K562 (cell line): Measurements from ENCODE around the gene PNMA3. TPM values are rescaled to one million over a fixed set of nuclear protein-coding genes. Genes with fewer than 3 reads are reported as not detected.

Experiments
- ATAC-seq: fragments of 200-7000 bp; cut with Tn5 transposase; 3 replicates; pipeline ENCODE4 v1.9.1; 2020; ENCODE audit warnings: moderate library complexity
- BruUV-seq: library from RNA; stranded (reverse); fragments of 400-500 nt; replicated peaks from 2 replicates; lab custom pipeline; 2021; lab: Mats Ljungman, UMichigan
- CTCF ChIA-PET: fragments of 300-600 bp; formaldehyde crosslinking; extraction: SDS; loops from one replicate; lab custom pipeline; 2021; ENCODE audit warnings: low intra/inter-chr PET ratio; lab: Yijun Ruan, JAX
- POLR2A ChIA-PET: fragments of 300-600, 350-650 bp; sonication (Branson Sonifier 250); formaldehyde crosslinking; extraction: SDS; loops from one replicate; lab custom pipeline; 2021; ENCODE audit warnings: antibody characterized with exemption, inconsistent platforms; lab: Yijun Ruan, JAX
- DNase-seq, 4 experiments: peaks; one replicate each; pipeline versions ENCODE4 v3.0.0 to v3.0.0-alpha.2; 2011 to 2018; ENCODE audit warnings: low spot score in 3 of 4, mixed read lengths in 3 of 4; ENCODE audit errors: extremely low read depth in 1 of 4
- FAIRE-seq: peaks from 2 replicates; lab custom pipeline; 2011; peaks lifted over from hg19 to GRCh38; lab: Jason Lieb, UNC
- H2AFZ ChIP-seq: 2 replicates; pipeline ENCODE4 v1.6.0; 2011; ENCODE audit warnings: low read depth, low read length, control low read depth, inconsistent platforms
- H3K27ac ChIP-seq: fragments of 200-600 bp; 3 replicates; pipeline ENCODE4 v1.8.0; 2011; ENCODE audit warnings: low read depth, mild to moderate bottlenecking, control low read depth, inconsistent platforms, low read length, moderate library complexity, mixed read lengths; ENCODE audit errors: extremely low read depth
- H3K27me3 ChIP-seq, 2 experiments: fragments of 300-600 bp in 1 of 2; 2 replicates in 1 of 2; 3 replicates in 1 of 2; pipeline versions ENCODE4 v1.6.0 to v1.8.0; 2011; ENCODE audit warnings: inconsistent platforms in 2 of 2, low read length in 2 of 2, mild to moderate bottlenecking in 1 of 2, mixed read lengths in 1 of 2, moderate library complexity in 1 of 2; ENCODE audit not compliant: control insufficient read depth in 2 of 2, insufficient read depth in 2 of 2
- H3K36me3 ChIP-seq: fragments of 300-600 bp; 3 replicates; pipeline ENCODE4 v1.8.0; 2011; ENCODE audit warnings: mild to moderate bottlenecking, low read length, inconsistent platforms; ENCODE audit not compliant: control insufficient read depth, insufficient read depth
- H3K4me1 ChIP-seq, 2 experiments: fragments of 200-600 bp in 1 of 2; replicated peaks in 1 of 2; 2 replicates in 1 of 2; 3 replicates in 1 of 2; pipeline versions ENCODE4 v1.5.1 to v1.8.0; 2011; ENCODE audit warnings: inconsistent platforms in 2 of 2, low read length in 2 of 2, mild to moderate bottlenecking in 1 of 2, mixed read lengths in 1 of 2, moderate library complexity in 1 of 2; ENCODE audit not compliant: control insufficient read depth in 2 of 2, insufficient read depth in 2 of 2
- H3K4me2 ChIP-seq: 2 replicates; pipeline ENCODE4 v1.6.1; 2011; ENCODE audit warnings: low read length, control low read depth, inconsistent platforms, mixed read lengths; ENCODE audit not compliant: insufficient read depth
- H3K4me3 ChIP-seq: fragments of 200-600 bp; sonication (generic), shearing (Covaris generic); 2 replicates; pipeline ENCODE4 v1.5.1; 2016; ENCODE audit warnings: control low read depth, inconsistent platforms
- H3K79me2 ChIP-seq: fragments of 200-600 bp; 3 replicates; pipeline ENCODE4 v1.8.0; 2011; ENCODE audit warnings: low read length, inconsistent platforms; ENCODE audit not compliant: control insufficient read depth, insufficient read depth
- H3K9ac ChIP-seq, 2 experiments: 2 replicates each; pipeline versions ENCODE4 v1.6.0 to v1.6.1; 2011; ENCODE audit warnings: low read depth in 2 of 2, low read length in 2 of 2, control low read depth in 1 of 2, inconsistent platforms in 1 of 2, mild to moderate bottlenecking in 1 of 2, mixed read lengths in 1 of 2; ENCODE audit not compliant: insufficient read depth in 1 of 2
- H3K9me1 ChIP-seq: one replicate; pipeline ENCODE4 v1.6.0; 2011; ENCODE audit warnings: inconsistent platforms, mild to moderate bottlenecking, low read length, moderate library complexity; ENCODE audit not compliant: control insufficient read depth, insufficient read depth
- H3K9me3 ChIP-seq: replicated peaks from 2 replicates; pipeline ENCODE4 v1.5.1; 2011; ENCODE audit warnings: low read depth, low read length, inconsistent platforms; ENCODE audit not compliant: control insufficient read depth, insufficient read depth
- H4K20me1 ChIP-seq: replicated peaks from 2 replicates; pipeline ENCODE4 v1.6.1; 2011; ENCODE audit warnings: low read length, inconsistent platforms, mixed read lengths; ENCODE audit not compliant: control insufficient read depth, insufficient read depth
- CREB3 ChIP-seq: fragments of 450-650 bp; conservative IDR thresholded peaks from 2 replicates; pipeline ENCODE4 v1.6.1; 2016; ENCODE audit warnings: missing genetic modification characterization, low read depth, mild to moderate bottlenecking, missing compliant biosample characterization, moderate library complexity
- GTF3C2 ChIP-seq: IDR thresholded peaks from 3 replicates; pipeline ENCODE4 v1.6.1; 2011; ENCODE audit warnings: borderline replicate concordance, mild to moderate bottlenecking, moderate library complexity; ENCODE audit not compliant: insufficient read length; ENCODE audit errors: extremely low read depth
- KLF13 ChIP-seq: fragments of 450-650 bp; IDR thresholded peaks from 2 replicates; pipeline ENCODE4 v1.6.1; 2016; ENCODE audit warnings: missing genetic modification characterization, low read depth, mild to moderate bottlenecking, missing compliant biosample characterization, moderate library complexity, borderline replicate concordance
- MBD1 ChIP-seq: fragments of 250-450 bp; sonication (Bioruptor Pico); IDR thresholded peaks from 2 replicates; pipeline ENCODE4 v1.8.0; 2022; ENCODE audit warnings: inconsistent platforms
- PYGO2 ChIP-seq: fragments of 450-650 bp; IDR thresholded peaks from 2 replicates; pipeline ENCODE4 v1.6.1; 2016; ENCODE audit warnings: mild to moderate bottlenecking, missing genetic modification characterization, moderate library complexity, missing compliant biosample characterization
- RAD21 ChIP-seq, 2 experiments: fragments of 250-450 bp in 1 of 2; fragments of 450-650 bp in 1 of 2; sonication (Bioruptor Pico) in 1 of 2; formaldehyde crosslinking in 1 of 2; IDR thresholded peaks in 1 of 2; conservative IDR thresholded peaks in 1 of 2; 2 replicates each; pipeline versions ENCODE4 v1.4.0 to v1.8.0; 2020 to 2022; ENCODE audit warnings: mild to moderate bottlenecking in 2 of 2, moderate library complexity in 1 of 2
- STAT5B ChIP-seq: fragments of 250-450 bp; sonication (Bioruptor Pico); IDR thresholded peaks from 2 replicates; pipeline ENCODE4 v1.8.0; 2021; ENCODE audit warnings: mild to moderate bottlenecking, inconsistent platforms
- TCF7L2 ChIP-seq: fragments of 150-350 bp; IDR thresholded peaks from 2 replicates; pipeline ENCODE4 v1.6.1; 2016; ENCODE audit warnings: low read depth, mild to moderate bottlenecking, low read length, moderate library complexity
- U2AF2 ChIP-seq: fragments of 200-400 bp; formaldehyde crosslinking; optimal IDR thresholded peaks from 2 replicates; pipeline ENCODE3; 2017; ENCODE audit warnings: low read depth, mild to moderate bottlenecking, low read length
- WGBS: fragments of 100-300 bp; shearing (Covaris generic); methylation state at CpG from one replicate; pipeline ENCODE4 v1.1.6; 2016; ENCODE audit warnings: low coverage, mixed read lengths; ENCODE audit not compliant: insufficient coverage; ENCODE audit errors: missing lambda C conversion rate; 5-methylcytosine and 5-hydroxymethylcytosine counted together
- in situ Hi-C: fragments of 300-500 bp; cut with MboI; formaldehyde crosslinking; loops from 4 replicates; pipeline ENCODE4 v1.15.0; 2018; ENCODE audit warnings: inconsistent platforms, mixed read lengths
- intact Hi-C: fragments of 100-400 bp; cut with micrococcal nuclease; formaldehyde crosslinking; loops from 2 replicates; pipeline ENCODE4 v1.14.2; 2022
- polyA plus RNA-seq, 8 experiments: library from polyadenylated mRNA; depleted of rRNA in 4 of 8; stranded (reverse) in 5 of 8; unstranded in 3 of 8; fragments of >200 nt; fragmentation: Nextera tagmentation in 2 of 8; fragmentation: Illumina TruSeq in 1 of 8; extraction: Ambion mirVana in 2 of 8; extraction: Trizol in 1 of 8; gene quantifications; 2 replicates each; pipeline versions ENCODE4 v1.2.1 to v1.2.3, GENCODE V29; 2011 to 2014; ENCODE audit warnings: inconsistent platforms in 1 of 8, missing spikeins in 1 of 8
- total RNA-seq, 7 experiments: library from RNA; depleted of rRNA in 6 of 7; stranded (reverse); fragments of >200 nt in 6 of 7; fragmentation: Illumina TruSeq in 2 of 7; extraction: Trizol in 2 of 7; gene quantifications; 2 replicates each; pipeline versions ENCODE4 v1.2.1 to v1.2.3, GENCODE V29; 2011 to 2021; ENCODE audit warnings: low replicate concordance in 1 of 7
- TF ChIP-seq, protein P1 (sequence below): sonication (generic); formaldehyde crosslinking; IDR thresholded peaks from 2 replicates; pipeline ENCODE4 v1.8.1; 2022; ENCODE audit warnings: missing genetic modification reagents
- TF ChIP-seq, protein P2 (sequence below): sonication (generic); formaldehyde crosslinking; IDR thresholded peaks from 2 replicates; pipeline ENCODE4 v1.8.1; 2023; ENCODE audit warnings: mild to moderate bottlenecking, missing genetic modification reagents, moderate library complexity

PNMA3 gene
- total and polyA plus RNA-seq, 9 of the 15 experiments (the other 6 are each of a cell fraction or from before 2014, with no cell fraction given), result 0.01 to 1.5 (median 0.95) TPM; not detected in 1

GRCh38 chrX:153060095-153060445, 3.8 kb downstream of the PNMA3 start:
- H3K9me1 ChIP-seq, result no peaks in the 10 kb centered on the region
- H3K9ac ChIP-seq, result no peak overlapping the region
- H3K27me3 ChIP-seq, result no peaks in the 10 kb centered on the region
- intact Hi-C loops (loop anchor here (5.0 kb wide), 1 partner anchor 257 kb away; no protein-coding TSS in a partner anchor), in situ Hi-C loops (no loop called here)
- H3K9me3 ChIP-seq, result no peaks in the 10 kb centered on the region
- no peak overlapping the region for H3K4me3 ChIP-seq
- H2AFZ ChIP-seq, result no peak overlapping the region
- 49% methylated on average over 6 of the region's 8 CpGs for WGBS
- H3K4me2 ChIP-seq, result no peak overlapping the region
- FAIRE-seq, result no peak
- POLR2A ChIA-PET, result interaction anchor here (0.6 kb wide), 1 partner anchor 369 kb away, joined by 3 read pairs; no protein-coding TSS in a partner anchor
- H4K20me1 ChIP-seq, result no peaks in the 10 kb centered on the region
- H3K27ac ChIP-seq, result no peak overlapping the region
- H3K4me1 ChIP-seq, result peaks cover 11 to 13% of the 10 kb centered on the region in 2 experiments; a peak in 4 of 5 replicates
- no peak for DNase-seq
- CTCF ChIA-PET, result no interaction called here
- BruUV-seq, result no TSS peak
- no peaks in the 10 kb centered on the region for H3K36me3 ChIP-seq
- no peaks in the 10 kb centered on the region for H3K79me2 ChIP-seq
- no peak for ATAC-seq
- TF ChIP-seq GTF3C2 (no peak), MBD1 (CRISPR knock-in tag) (no peak), CREB3 (tag) (no peak), U2AF2 (no peak), RAD21 (CRISPR knock-in tag; conservative IDR thresholded peaks at IDR 0.05 in 1 of 2, IDR thresholded peaks at IDR 0.05 in 1 of 2) (no peak), PYGO2 (no peak), STAT5B (CRISPR knock-in tag) (no peak), TCF7L2 (no peak), KLF13 (no peak)
- TF ChIP-seq, protein P1, sequence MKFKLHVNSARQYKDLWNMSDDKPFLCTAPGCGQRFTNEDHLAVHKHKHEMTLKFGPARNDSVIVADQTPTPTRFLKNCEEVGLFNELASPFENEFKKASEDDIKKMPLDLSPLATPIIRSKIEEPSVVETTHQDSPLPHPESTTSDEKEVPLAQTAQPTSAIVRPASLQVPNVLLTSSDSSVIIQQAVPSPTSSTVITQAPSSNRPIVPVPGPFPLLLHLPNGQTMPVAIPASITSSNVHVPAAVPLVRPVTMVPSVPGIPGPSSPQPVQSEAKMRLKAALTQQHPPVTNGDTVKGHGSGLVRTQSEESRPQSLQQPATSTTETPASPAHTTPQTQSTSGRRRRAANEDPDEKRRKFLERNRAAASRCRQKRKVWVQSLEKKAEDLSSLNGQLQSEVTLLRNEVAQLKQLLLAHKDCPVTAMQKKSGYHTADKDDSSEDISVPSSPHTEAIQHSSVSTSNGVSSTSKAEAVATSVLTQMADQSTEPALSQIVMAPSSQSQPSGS (CRISPR knock-in tag), result no peak
- TF ChIP-seq, protein P2, sequence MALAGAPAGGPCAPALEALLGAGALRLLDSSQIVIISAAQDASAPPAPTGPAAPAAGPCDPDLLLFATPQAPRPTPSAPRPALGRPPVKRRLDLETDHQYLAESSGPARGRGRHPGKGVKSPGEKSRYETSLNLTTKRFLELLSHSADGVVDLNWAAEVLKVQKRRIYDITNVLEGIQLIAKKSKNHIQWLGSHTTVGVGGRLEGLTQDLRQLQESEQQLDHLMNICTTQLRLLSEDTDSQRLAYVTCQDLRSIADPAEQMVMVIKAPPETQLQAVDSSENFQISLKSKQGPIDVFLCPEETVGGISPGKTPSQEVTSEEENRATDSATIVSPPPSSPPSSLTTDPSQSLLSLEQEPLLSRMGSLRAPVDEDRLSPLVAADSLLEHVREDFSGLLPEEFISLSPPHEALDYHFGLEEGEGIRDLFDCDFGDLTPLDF (CRISPR knock-in tag), result no peak
